Kidney epithelial cell (primary cell): ENCODE results near the gene PTPN14. TPM values are rescaled to one million over a fixed set of nuclear protein-coding genes. Genes with fewer than 3 reads are reported as not detected.

Experiments
- DNase-seq: peaks from one replicate; pipeline ENCODE4 v3.0.0-alpha.2; 2010; ENCODE audit warnings: low read depth
- H3K27me3 ChIP-seq: 2 replicates; pipeline ENCODE4 v1.6.0; 2011; ENCODE audit warnings: low read length; ENCODE audit not compliant: control insufficient read depth, insufficient read depth
- H3K36me3 ChIP-seq: 2 replicates; pipeline ENCODE4 v1.5.1; 2011; ENCODE audit warnings: low read length; ENCODE audit not compliant: control insufficient read depth, insufficient read depth
- H3K4me3 ChIP-seq: 2 replicates; pipeline ENCODE4 v1.5.1; 2011; ENCODE audit warnings: low read depth, mild to moderate bottlenecking, control low read depth, low read length
- CTCF ChIP-seq: IDR thresholded peaks from 2 replicates; pipeline ENCODE4 v1.5.1; 2011; ENCODE audit warnings: mild to moderate bottlenecking, moderate library complexity, low read length, control low read depth, inconsistent platforms; ENCODE audit not compliant: insufficient read depth, poor library complexity, severe bottlenecking
- total RNA-seq: library from RNA; depleted of rRNA; stranded (reverse); fragments of >200 nt; gene quantifications from 2 replicates; pipeline ENCODE4 v1.2.3, GENCODE V29; 2015

Gene PTPN14
- total RNA-seq, 1 donor from 2014 or later = 30.7 TPM

GRCh38 chr1:214377886-214378285, 173.5 kb downstream of the PTPN14 start:
- DNase-seq = no peak
- Histone ChIP-seq H3K27me3 (no peaks in the 10 kb centered on the region), H3K4me3 (no peak overlapping the region), H3K36me3 (peaks cover 6% of the 10 kb centered on the region)
- TF ChIP-seq CTCF = no peak

GRCh38 chr1:214377485-214377884, 173.9 kb downstream of the PTPN14 start:
- Histone ChIP-seq H3K4me3 (no peak overlapping the region), H3K36me3 (peaks cover 6% of the 10 kb centered on the region), H3K27me3 (no peaks in the 10 kb centered on the region)
- no peak for DNase-seq
- TF ChIP-seq CTCF = no peak

GRCh38 chr1:214372092-214372491, 179.3 kb downstream of the PTPN14 start:
- DNase-seq = no peak
- Histone ChIP-seq H3K4me3 (no peak overlapping the region), H3K27me3 (no peaks in the 10 kb centered on the region), H3K36me3 (peaks cover 6% of the 10 kb centered on the region)
- no peak for TF ChIP-seq CTCF

- Histone ChIP-seq H3K4me3 (no peak overlapping the region), H3K27me3 (no peaks in the 10 kb centered on the region), H3K36me3 (peaks cover 4% of the 10 kb centered on the region)
- no peak for DNase-seq
- TF ChIP-seq CTCF = no peak
These were observed 180.8 kb downstream of the PTPN14 start for GRCh38 chr1:214370615-214371014.

- Histone ChIP-seq H3K27me3 (no peaks in the 10 kb centered on the region), H3K4me3 (no peak overlapping the region), H3K36me3 (peaks cover 3% of the 10 kb centered on the region)
- no peak for TF ChIP-seq CTCF
- DNase-seq = no peak
These were observed 182.0 kb downstream of the PTPN14 start for GRCh38 chr1:214369364-214369763.

- H3K27me3 ChIP-seq = no peaks in the 10 kb centered on the region
- no peak for TF ChIP-seq CTCF
- H3K36me3 ChIP-seq = peaks cover 5% of the 10 kb centered on the region
- DNase-seq = no peak
- no peak overlapping the region for H3K4me3 ChIP-seq
These were observed 183.6 kb downstream of the PTPN14 start for GRCh38 chr1:214367841-214368240.
